ENCODE data around the gene PDGFB.

Gene PDGFB

DNA sequence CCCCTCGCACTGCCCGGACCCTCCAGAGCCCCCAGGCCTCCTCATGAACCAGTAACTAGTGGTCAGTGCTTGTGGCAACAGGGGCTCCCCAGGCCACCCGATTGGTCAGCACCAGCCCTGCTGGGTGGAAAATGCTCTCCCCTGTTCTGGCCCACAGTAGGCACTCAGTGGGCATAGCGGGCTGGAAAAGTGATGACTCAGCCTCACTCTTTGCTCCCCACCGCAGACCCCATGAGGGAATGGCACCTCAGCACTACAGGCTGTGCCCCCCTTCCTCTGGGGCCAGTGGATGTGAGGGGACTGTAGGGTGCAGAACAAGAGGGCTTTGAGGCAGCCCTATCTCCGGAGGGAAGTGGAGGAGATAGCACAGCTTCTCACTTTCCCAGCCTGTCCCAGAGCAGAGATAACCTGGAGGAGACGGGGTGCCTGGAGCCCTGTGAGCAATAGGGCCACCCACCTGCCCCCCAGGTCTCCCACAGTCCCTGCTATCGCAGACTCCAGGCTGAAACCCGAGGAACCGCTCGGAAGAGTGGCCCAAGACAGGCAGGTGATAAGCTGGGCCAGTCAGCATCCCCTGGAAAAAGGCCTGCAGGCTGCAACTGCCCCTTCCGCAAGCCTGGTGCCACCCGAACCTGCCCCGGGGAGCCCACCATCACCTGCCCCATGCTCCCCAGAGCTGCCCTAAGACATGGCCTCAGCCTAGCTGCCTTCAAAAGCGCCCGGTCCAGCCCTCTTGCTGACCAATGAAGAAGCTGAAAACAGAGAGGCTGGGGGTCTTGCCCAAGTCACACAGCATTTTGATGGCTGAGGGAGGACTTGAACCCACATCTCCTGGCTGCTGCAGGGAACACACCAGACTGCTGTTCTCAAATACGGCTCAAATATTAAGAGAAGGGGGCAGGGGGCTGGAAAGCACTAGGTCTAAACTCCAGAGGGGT lies 29.4 kb upstream of the PDGFB start:
- no peak for TF ChIP-seq JUND (IDR thresholded peaks at IDR 0.05; ENCODE audit: low read depth)
- no peak for DNase-seq (ENCODE audit: low read depth in 1 of 2, low spot score in 1 of 2)
- in situ Hi-C loops (cut with HindIII; ENCODE audit: low pct_unique_long_range_greater_than_20kb, low sequenced_read_pairs): no loop called here

DNA sequence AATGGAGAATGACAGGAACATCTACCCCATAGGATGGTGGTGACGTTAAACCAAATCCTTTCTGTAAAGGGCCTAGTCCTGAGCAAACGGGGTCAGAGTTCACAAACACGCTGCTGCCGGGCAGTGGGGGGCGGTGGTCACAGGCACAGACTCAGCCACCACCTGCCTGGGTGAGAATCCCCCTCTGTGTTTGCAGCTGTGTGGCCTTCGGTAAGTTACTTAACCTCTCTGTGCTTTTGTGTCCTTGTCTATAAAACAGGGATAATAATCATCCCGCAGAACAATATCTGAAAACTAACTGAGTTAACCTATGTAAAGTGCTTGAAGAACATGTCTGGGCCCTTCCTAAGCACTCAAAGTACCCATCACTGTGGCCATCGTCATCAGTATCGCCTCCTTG lies 26.0 kb upstream of the PDGFB start:
- no peak for TF ChIP-seq JUND (IDR thresholded peaks at IDR 0.05; ENCODE audit: low read depth)
- no peak for DNase-seq (ENCODE audit: low read depth in 1 of 2, low spot score in 1 of 2)

GRCh38 chr22:39270280-39270679 lies 25.5 kb upstream of the PDGFB start:
- in situ Hi-C loops (cut with HindIII; ENCODE audit: low pct_unique_long_range_greater_than_20kb, low sequenced_read_pairs): no loop called here
- no peak for TF ChIP-seq JUND (IDR thresholded peaks at IDR 0.05; ENCODE audit: low read depth)
- no peak for DNase-seq (ENCODE audit: low read depth in 1 of 2, low spot score in 1 of 2)

More for the DNA sequence above, 26.0 kb upstream of the PDGFB start:
- in situ Hi-C loops (cut with HindIII; ENCODE audit: low pct_unique_long_range_greater_than_20kb, low sequenced_read_pairs): no loop called here

DNA sequence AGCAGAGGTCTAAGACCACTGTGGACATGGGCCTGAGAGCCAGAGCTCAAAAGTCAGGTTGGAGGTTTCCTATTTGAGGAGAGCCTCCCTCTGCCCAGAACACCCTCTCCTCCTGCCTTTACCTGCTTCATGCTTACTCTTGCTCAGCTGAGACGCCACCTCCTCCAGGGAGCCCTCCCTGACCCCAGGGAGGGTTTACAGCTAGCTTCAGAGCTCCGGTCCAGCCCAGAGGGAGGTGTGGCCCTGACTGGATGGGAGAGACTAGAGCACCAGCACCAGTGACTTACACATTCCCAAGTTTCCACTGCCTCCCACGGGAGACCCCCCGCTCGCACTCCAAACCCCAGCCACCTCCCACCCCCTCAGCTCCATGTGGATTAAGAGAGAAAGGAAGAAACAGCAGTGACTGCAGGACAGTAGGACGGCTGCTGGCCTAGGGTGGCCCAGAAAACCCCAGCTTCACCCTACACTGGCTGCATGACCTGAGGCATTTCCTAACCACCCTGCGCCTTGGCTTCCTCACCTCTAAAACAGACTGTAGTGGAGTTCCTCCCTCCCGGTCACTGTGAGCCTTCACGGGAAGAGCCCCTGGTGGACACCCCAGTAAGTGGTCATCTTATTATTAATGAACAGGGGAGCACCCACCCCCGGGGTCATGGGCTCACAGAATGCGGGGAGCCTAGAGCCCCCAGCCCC lies 24.5 kb upstream of the PDGFB start:
- in situ Hi-C loops (cut with HindIII; ENCODE audit: low pct_unique_long_range_greater_than_20kb, low sequenced_read_pairs): no loop called here
- no peak for DNase-seq (ENCODE audit: low read depth in 1 of 2, low spot score in 1 of 2)

GRCh38 chr22:39268645-39269044 lies 23.9 kb upstream of the PDGFB start:
- in situ Hi-C loops (cut with HindIII; ENCODE audit: low pct_unique_long_range_greater_than_20kb, low sequenced_read_pairs): no loop called here
- TF ChIP-seq JUND (IDR thresholded peaks at IDR 0.05; ENCODE audit: low read depth): no peak
- DNase-seq (ENCODE audit: low read depth in 1 of 2, low spot score in 1 of 2): no peak

More for the DNA sequence above, 24.5 kb upstream of the PDGFB start:
- no peak for TF ChIP-seq JUND (IDR thresholded peaks at IDR 0.05; ENCODE audit: low read depth)

DNA sequence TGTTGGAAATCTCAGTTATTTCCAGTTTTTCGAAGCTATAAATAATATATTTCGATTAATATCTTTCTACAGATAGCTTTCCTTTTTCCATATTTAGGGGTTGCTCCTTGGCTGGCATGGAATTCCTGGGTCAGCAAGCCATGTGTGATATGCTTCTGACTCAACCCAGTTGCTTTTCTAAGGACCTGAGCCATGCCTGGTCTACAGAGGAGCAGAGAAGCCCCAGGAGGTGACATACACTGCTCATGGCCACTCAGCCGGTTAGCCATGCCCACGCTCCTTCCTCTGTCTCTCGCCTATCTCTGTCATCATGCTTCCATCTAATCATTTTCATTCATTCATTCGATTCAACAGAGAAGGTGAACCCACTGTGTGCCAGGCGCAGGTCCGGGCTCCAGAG lies 23.2 kb upstream of the PDGFB start:
- no peak for TF ChIP-seq JUND (IDR thresholded peaks at IDR 0.05; ENCODE audit: low read depth)
- in situ Hi-C loops (cut with HindIII; ENCODE audit: low pct_unique_long_range_greater_than_20kb, low sequenced_read_pairs): no loop called here
- DNase-seq (ENCODE audit: low read depth in 1 of 2, low spot score in 1 of 2): no peak

- DNase-seq (ENCODE audit: low read depth in 1 of 2, low spot score in 1 of 2): no peak
- in situ Hi-C loops (cut with HindIII; ENCODE audit: low pct_unique_long_range_greater_than_20kb, low sequenced_read_pairs): no loop called here
- no peak for TF ChIP-seq JUND (IDR thresholded peaks at IDR 0.05; ENCODE audit: low read depth)
Observed at GRCh38 chr22:39266398-39267030, 21.7 kb upstream of the PDGFB start.

DNA sequence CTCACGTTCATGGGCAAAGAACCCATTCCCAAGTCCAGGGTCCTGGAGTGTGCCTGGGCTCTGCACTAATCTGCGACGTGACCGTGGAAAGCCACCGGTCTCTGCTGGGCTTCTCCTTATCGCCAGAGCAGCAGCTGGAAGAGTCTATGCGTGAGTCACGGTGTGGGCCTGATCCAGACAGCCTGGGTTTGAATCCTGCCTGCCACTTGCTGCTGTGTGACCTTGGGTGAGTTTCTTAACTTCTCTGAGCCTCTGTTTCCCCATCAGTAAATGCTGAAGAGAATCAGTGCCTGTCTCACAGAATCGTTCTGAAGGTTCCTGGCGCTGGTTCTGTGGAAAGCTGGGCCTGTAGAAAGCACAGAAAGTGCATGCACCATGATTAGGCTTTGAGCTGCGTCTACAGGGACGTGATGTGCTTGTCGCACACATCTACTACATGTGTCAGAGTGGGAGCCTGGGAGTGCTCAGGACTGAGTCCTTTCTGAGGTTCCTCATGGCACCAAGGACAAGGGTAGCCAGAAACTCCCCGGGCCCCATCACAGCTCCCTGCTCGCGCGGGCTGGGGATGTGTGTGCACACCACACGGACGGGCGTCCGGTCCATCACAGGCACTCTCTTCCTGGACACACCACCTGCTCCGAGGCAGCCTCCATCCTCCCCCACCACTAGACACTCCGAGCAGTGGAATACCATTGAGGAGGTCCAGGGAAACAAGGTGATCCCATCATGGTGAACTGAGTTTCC lies 20.5 kb upstream of the PDGFB start:
- DNase-seq (ENCODE audit: low read depth in 1 of 2, low spot score in 1 of 2): no peak
- in situ Hi-C loops (cut with HindIII; ENCODE audit: low pct_unique_long_range_greater_than_20kb, low sequenced_read_pairs): no loop called here
- no peak for TF ChIP-seq JUND (IDR thresholded peaks at IDR 0.05; ENCODE audit: low read depth)

GRCh38 chr22:39264349-39265038 lies 19.7 kb upstream of the PDGFB start:
- no peak for TF ChIP-seq JUND (IDR thresholded peaks at IDR 0.05; ENCODE audit: low read depth)
- no peak for DNase-seq (ENCODE audit: low read depth in 1 of 2, low spot score in 1 of 2)
- in situ Hi-C loops (cut with HindIII; ENCODE audit: low pct_unique_long_range_greater_than_20kb, low sequenced_read_pairs): no loop called here

- in situ Hi-C loops (cut with HindIII; ENCODE audit: low pct_unique_long_range_greater_than_20kb, low sequenced_read_pairs): no loop called here
- DNase-seq (ENCODE audit: low read depth in 1 of 2, low spot score in 1 of 2): no peak
- no peak for TF ChIP-seq JUND (IDR thresholded peaks at IDR 0.05; ENCODE audit: low read depth)
Observed at GRCh38 chr22:39263626-39264348, 19.0 kb upstream of the PDGFB start.

DNA sequence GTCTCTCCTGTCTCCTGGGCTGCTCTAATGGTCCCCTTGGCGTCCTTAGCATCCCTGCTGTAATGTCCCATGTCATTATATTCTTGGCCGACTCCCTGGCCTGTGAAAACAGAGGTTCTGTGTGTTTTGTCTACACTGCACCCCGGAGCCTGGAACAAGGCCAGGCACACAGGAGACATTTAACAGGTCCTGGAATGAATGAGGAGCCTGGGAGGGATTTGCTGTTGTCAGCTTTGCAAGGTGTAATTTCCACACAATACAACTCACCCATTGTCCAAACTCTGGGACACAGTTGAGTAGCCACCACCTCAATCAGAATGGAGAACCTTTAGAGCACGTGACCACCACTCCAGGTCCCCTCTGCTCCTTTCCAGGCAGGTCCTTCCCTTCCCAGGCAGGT lies 14.9 kb upstream of the PDGFB start:
- in situ Hi-C loops (cut with HindIII; ENCODE audit: low pct_unique_long_range_greater_than_20kb, low sequenced_read_pairs): no loop called here
- DNase-seq (ENCODE audit: low read depth in 1 of 2, low spot score in 1 of 2): no peak
- no peak for TF ChIP-seq JUND (IDR thresholded peaks at IDR 0.05; ENCODE audit: low read depth)

Measured in T47D (cell line).